Activated T-cell treated with anti-CD3 and anti-CD28 coated beads, Interleukin-2, amount 50 U/mL, for 4 hours (primary cell): Measurements from ENCODE around the gene PRMT2. TPM values are rescaled to one million over a fixed set of nuclear protein-coding genes. Genes with fewer than 3 reads are reported as not detected.
"Not testable (repeated sequence)": the region's sequence is repeated elsewhere in the genome, so short reads cannot be mapped to it uniquely, and the experiment has no call there.

Experiments used
- ATAC-seq, 2 donors: fragments of 200-7000 bp; cut with Tn5 transposase; one replicate each; pipeline ENCODE4 v1.10.0; 2021
- DNase-seq: peaks from one replicate; pipeline ENCODE4 v3.0.0-alpha.2; 2020
- H3K27me3 Mint-ChIP-seq: one replicate; pipeline ENCODE4 v1.8.0; 2021; ENCODE audit warnings: low read depth, mixed read lengths
- H3K36me3 Mint-ChIP-seq: one replicate; pipeline ENCODE4 v1.8.0; 2022; ENCODE audit warnings: mixed read lengths; ENCODE audit not compliant: insufficient read depth
- H3K4me1 Mint-ChIP-seq: one replicate; pipeline ENCODE4 v1.8.0; 2021; ENCODE audit warnings: low read depth, mixed read lengths
- H3K4me3 Mint-ChIP-seq: one replicate; pipeline ENCODE4 v1.8.0; 2021; ENCODE audit warnings: mild to moderate bottlenecking, moderate library complexity, mixed read lengths
- H3K9me3 Mint-ChIP-seq: one replicate; pipeline ENCODE4 v1.8.0; 2021; ENCODE audit warnings: mixed read lengths
- total RNA-seq, 3 donors: library from RNA; stranded (reverse); gene quantifications; one replicate each; pipeline ENCODE4 v1.2.1, GENCODE V29; 2021

PRMT2 gene
- total RNA-seq, 3 donors from 2014 or later = 24.4 to 25.3 (median 24.7) TPM

GRCh38 chr21:46663754-46664153, 28.3 kb downstream of the PRMT2 start:
- Mint-ChIP-seq H3K36me3 (peaks cover 21% of the 10 kb centered on the region), H3K27me3 (peaks cover 6% of the 10 kb centered on the region), H3K4me3 (no peak overlapping the region), H3K4me1 (peaks cover 17% of the 10 kb centered on the region), H3K9me3 (no peaks in the 10 kb centered on the region)
- DNase-seq = no peak
- ATAC-seq = no peak

DNA sequence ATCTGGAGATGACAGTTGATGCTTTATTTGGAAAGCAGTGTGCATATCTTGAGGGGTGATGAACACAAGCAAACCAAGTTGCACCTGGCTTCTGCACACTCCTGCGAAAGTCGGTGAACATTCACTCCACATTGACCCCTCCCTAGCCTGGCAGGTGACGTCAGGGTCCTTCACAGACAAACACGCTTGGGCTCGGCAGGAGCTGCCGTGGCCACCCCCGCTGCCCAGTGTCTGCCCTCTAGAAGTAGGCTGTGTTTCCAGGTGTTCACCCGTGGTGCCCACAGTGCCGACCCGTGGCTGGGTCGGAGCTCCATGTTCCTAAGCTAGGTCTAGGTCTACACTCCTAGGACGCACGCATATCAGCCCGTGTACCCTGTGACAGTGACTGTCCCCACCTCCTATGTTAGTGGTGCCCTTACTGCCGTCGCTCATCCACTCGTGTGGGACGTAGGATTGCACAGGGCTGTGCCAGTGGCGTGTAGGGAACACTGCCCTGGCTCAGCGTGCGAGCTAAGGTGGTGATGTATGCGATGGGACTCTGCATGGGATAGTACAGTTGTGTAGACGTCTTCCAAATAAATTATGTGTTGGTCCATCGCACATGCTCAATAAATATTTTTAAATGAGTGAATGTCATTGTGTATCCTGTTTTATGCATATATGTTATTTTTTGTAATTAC, 29.0 kb downstream of the PRMT2 start:
- Mint-ChIP-seq H3K4me1 (peaks cover 17% of the 10 kb centered on the region), H3K27me3 (peaks cover 6% of the 10 kb centered on the region)
- DNase-seq = no peak

GRCh38 chr21:46665566-46665965, 30.1 kb downstream of the PRMT2 start:
- Mint-ChIP-seq H3K9me3 (no peaks in the 10 kb centered on the region), H3K4me1 (peaks cover 11% of the 10 kb centered on the region), H3K36me3 (peaks cover 16% of the 10 kb centered on the region), H3K4me3 (no peak overlapping the region), H3K27me3 (peaks cover 6% of the 10 kb centered on the region)
- DNase-seq (no peak), ATAC-seq (no peak)

More for the DNA sequence above, 29.0 kb downstream of the PRMT2 start:
- Mint-ChIP-seq H3K4me3 (no peak overlapping the region), H3K36me3 (peaks cover 18% of the 10 kb centered on the region), H3K9me3 (no peaks in the 10 kb centered on the region)
- ATAC-seq = no peak

GRCh38 chr21:46666941-46667740, 31.7 kb downstream of the PRMT2 start:
- peaks cover 6% of the 10 kb centered on the region for H3K4me1 Mint-ChIP-seq
- H3K9me3 Mint-ChIP-seq = no peaks in the 10 kb centered on the region
- peak overlapping the region; percentile 77 for H3K4me3 Mint-ChIP-seq
- peaks cover 6% of the 10 kb centered on the region for H3K27me3 Mint-ChIP-seq
- H3K36me3 Mint-ChIP-seq = peaks cover 14% of the 10 kb centered on the region
- ATAC-seq (peak; percentile 58 to 63), DNase-seq (no peak)

DNA sequence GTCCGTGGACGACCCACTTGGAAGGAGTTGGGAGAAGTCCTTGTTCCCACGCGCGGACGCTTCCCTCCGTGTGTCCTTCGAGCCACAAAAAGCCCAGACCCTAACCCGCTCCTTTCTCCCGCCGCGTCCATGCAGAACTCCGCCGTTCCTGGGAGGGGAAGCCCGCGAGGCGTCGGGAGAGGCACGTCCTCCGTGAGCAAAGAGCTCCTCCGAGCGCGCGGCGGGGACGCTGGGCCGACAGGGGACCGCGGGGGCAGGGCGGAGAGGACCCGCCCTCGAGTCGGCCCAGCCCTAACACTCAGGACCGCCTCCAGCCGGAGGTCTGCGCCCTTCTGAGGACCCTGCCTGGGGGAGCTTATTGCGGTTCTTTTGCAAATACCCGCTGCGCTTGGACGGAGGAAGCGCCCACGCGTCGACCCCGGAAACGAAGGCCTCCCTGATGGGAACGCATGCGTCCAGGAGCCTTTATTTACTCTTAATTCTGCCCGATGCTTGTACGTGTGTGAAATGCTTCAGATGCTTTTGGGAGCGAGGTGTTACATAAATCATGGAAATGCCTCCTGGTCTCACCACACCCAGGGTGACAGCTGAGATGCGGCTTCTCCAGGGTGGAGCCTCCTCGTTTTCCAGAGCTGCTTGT, 32.4 kb downstream of the PRMT2 start:
- no peak for DNase-seq
- Mint-ChIP-seq H3K4me1 (peaks cover 6% of the 10 kb centered on the region), H3K9me3 (no peaks in the 10 kb centered on the region), H3K4me3 (peak overlapping the region; percentile 77), H3K27me3 (peaks cover 6% of the 10 kb centered on the region), H3K36me3 (peaks cover 14% of the 10 kb centered on the region)
- peak; percentile 64 to 73 for ATAC-seq

DNA sequence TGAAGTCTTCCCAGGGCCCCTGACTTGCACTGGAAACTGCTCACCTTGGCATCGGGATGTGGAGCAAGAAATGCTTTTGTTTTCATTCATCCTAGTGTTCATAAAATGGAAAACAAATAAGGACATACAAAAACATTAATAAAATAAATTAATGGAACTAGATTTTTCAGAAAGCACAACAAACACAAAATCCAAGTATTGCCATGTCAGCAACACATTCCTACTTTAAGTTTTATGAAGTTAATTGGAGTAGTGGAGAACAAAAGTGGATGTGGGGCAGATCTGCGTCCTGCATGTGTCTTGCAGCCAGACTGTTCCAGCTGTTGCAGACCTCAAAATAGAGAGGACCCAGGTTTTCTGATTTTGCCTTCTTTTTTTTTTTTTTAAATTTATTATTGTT, 32.9 kb downstream of the PRMT2 start:
- Mint-ChIP-seq H3K4me1 (peaks cover 6% of the 10 kb centered on the region), H3K9me3 (no peaks in the 10 kb centered on the region), H3K27me3 (peaks cover 6% of the 10 kb centered on the region), H3K36me3 (peaks cover 10% of the 10 kb centered on the region), H3K4me3 (peak overlapping the region; percentile 77)
- ATAC-seq (no peak), DNase-seq (no peak)

DNA sequence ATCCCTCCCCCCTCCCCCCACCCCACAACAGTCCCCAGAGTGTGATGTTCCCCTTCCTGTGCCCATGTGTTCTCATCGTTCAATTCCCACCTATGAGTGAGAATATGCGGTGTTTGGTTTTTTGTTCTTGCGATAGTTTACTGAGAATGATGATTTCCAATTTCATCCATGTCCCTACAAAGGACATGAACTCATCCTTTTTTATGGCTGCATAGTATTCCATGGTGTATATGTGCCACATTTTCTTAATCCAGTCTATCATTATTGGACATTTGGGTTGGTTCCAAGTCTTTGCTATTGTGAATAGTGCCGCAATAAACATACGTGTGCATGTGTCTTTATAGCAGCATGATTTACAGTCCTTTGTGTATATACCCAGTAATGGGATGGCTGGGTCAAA, 33.4 kb downstream of the PRMT2 start:
- not testable (repeated sequence) for H3K36me3 Mint-ChIP-seq, H3K27me3 Mint-ChIP-seq, ATAC-seq

GRCh38 chr21:46674430-46675007, 39.0 kb downstream of the PRMT2 start:
- no peak for ATAC-seq

More for the DNA sequence above, 33.4 kb downstream of the PRMT2 start:
- H3K9me3 Mint-ChIP-seq, H3K4me3 Mint-ChIP-seq, H3K4me1 Mint-ChIP-seq, DNase-seq: not testable (repeated sequence)

DNA sequence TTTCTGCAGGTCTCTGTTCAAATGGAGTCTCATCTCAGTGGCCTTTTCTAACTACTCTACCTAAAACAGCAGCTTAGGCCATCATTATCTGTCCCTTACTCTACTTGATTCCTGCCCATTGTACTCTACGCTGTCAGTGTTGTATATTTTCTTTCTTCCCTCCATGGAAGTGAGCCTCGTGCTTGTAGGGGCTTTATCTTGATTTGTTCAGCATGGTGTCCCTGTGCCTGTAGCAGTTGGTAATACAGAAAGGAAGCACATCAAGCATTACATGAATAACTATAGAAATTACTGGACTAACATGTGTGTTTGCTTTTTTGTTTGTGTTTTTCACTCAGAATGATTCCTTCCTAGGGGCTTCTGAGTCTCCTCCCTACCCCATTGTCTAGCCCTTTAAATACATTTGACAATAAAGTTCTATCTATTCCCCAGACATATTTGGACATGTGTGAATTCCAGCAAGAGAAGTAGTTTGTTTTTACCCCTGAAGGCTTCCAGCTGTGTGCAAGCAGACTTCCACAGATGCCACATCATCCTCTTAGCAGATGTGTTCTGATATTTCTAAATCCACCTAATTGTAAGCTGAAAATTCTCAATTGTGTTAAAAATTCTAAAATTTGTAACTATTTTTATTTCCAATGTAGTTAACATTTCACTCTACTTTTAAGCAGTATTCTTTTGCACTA, 40.3 kb downstream of the PRMT2 start:
- Mint-ChIP-seq H3K36me3 (no peaks in the 10 kb centered on the region), H3K27me3 (peaks cover 2% of the 10 kb centered on the region), H3K4me3 (no peak overlapping the region), H3K4me1 (no peaks in the 10 kb centered on the region), H3K9me3 (no peaks in the 10 kb centered on the region)
- ATAC-seq (no peak), DNase-seq (no peak)

More at GRCh38 chr21:46674430-46675007, 39.0 kb downstream of the PRMT2 start:
- Mint-ChIP-seq H3K36me3 (no peaks in the 10 kb centered on the region), H3K27me3 (no peaks in the 10 kb centered on the region), H3K4me3 (no peak overlapping the region), H3K4me1 (no peaks in the 10 kb centered on the region), H3K9me3 (no peaks in the 10 kb centered on the region)
- no peak for DNase-seq

GRCh38 chr21:46676542-46676941, 41.1 kb downstream of the PRMT2 start:
- not testable (repeated sequence) for ATAC-seq, H3K27me3 Mint-ChIP-seq, H3K36me3 Mint-ChIP-seq, H3K9me3 Mint-ChIP-seq, H3K4me1 Mint-ChIP-seq, DNase-seq, H3K4me3 Mint-ChIP-seq

- ATAC-seq, H3K36me3 Mint-ChIP-seq, DNase-seq, H3K27me3 Mint-ChIP-seq, H3K4me1 Mint-ChIP-seq, H3K9me3 Mint-ChIP-seq, H3K4me3 Mint-ChIP-seq: not testable (repeated sequence)
Measured at GRCh38 chr21:46681593-46681992, 46.1 kb downstream of the PRMT2 start.

GRCh38 chr21:46698652-46699051, 63.2 kb downstream of the PRMT2 start:
- H3K27me3 Mint-ChIP-seq, DNase-seq, H3K9me3 Mint-ChIP-seq, H3K36me3 Mint-ChIP-seq, H3K4me1 Mint-ChIP-seq, ATAC-seq, H3K4me3 Mint-ChIP-seq: not testable (repeated sequence)

GRCh38 chr21:46699104-46699503, 63.6 kb downstream of the PRMT2 start:
- DNase-seq, H3K36me3 Mint-ChIP-seq, H3K4me1 Mint-ChIP-seq, H3K9me3 Mint-ChIP-seq, H3K4me3 Mint-ChIP-seq, H3K27me3 Mint-ChIP-seq, ATAC-seq: not testable (repeated sequence)
